MCF 10A (cell line): ENCODE data around the gene CCDC112. TPM values are rescaled to one million over a fixed set of nuclear protein-coding genes. Genes with fewer than 3 reads are reported as not detected.
A peak's percentile ranks its signal among the peaks of the same experiment; 100 is the strongest.

Experiments used
- Bru-seq: library from RNA; stranded (reverse); fragments of 400-500 nt; gene quantifications from one replicate; lab custom pipeline; 2021; lab: Mats Ljungman, UMichigan
- BruChase-seq, 2 experiments: library from RNA; stranded (reverse); fragments of 400-500 nt; gene quantifications; one replicate each; lab custom pipeline; 2021; lab: Mats Ljungman, UMichigan
- BruUV-seq: library from RNA; stranded (reverse); fragments of 400-500 nt; replicated peaks from 2 replicates; lab custom pipeline; 2021; lab: Mats Ljungman, UMichigan
- CTCF ChIA-PET: fragments of 300-600 bp; sonication (Branson Sonifier 250); formaldehyde crosslinking; extraction: SDS; loops from one replicate; lab custom pipeline; 2021; ENCODE audit warnings: antibody characterized with exemption, inconsistent platforms; lab: Yijun Ruan, JAX
- POLR2A ChIA-PET: fragments of 300-600, 350-650 bp; sonication (Branson Sonifier 250); formaldehyde crosslinking; extraction: SDS; loops from one replicate; lab custom pipeline; 2020; ENCODE audit warnings: antibody characterized with exemption, inconsistent platforms; lab: Yijun Ruan, JAX
- DNase-seq: peaks from one replicate; pipeline ENCODE4 v3.0.0-alpha.2; 2018; ENCODE audit not compliant: unreplicated experiment
- H3K27ac Mint-ChIP-seq: one replicate; pipeline ENCODE4 v1.8.0; 2022; ENCODE audit warnings: mild to moderate bottlenecking, low read depth, mixed read lengths; ENCODE audit not compliant: unreplicated experiment
- H3K27me3 Mint-ChIP-seq: one replicate; pipeline ENCODE4 v1.8.0; 2022; ENCODE audit warnings: mixed read lengths; ENCODE audit not compliant: insufficient read depth, unreplicated experiment
- H3K36me3 Mint-ChIP-seq: one replicate; pipeline ENCODE4 v1.8.0; 2022; ENCODE audit warnings: mild to moderate bottlenecking, moderate library complexity, mixed read lengths; ENCODE audit not compliant: insufficient read depth, unreplicated experiment
- H3K4me1 Mint-ChIP-seq: one replicate; pipeline ENCODE4 v1.8.0; 2022; ENCODE audit warnings: mixed read lengths; ENCODE audit not compliant: insufficient read depth, unreplicated experiment
- H3K4me3 Mint-ChIP-seq: one replicate; pipeline ENCODE4 v1.8.0; 2022; ENCODE audit warnings: mild to moderate bottlenecking, moderate library complexity, mixed read lengths; ENCODE audit not compliant: unreplicated experiment
- H3K9me3 Mint-ChIP-seq: one replicate; pipeline ENCODE4 v1.8.0; 2022; ENCODE audit warnings: mixed read lengths; ENCODE audit not compliant: unreplicated experiment
- intact Hi-C: fragments of 100-400 bp; cut with micrococcal nuclease; formaldehyde crosslinking; loops from 2 replicates; pipeline ENCODE4 v1.14.1; 2022
- long read RNA-seq: library from polyadenylated mRNA; stranded (forward); transcript quantifications from one replicate; pipeline ENCODE4 v2.0.0, GENCODE V29; 2022
- total RNA-seq: library from RNA; stranded (reverse); gene quantifications from 2 replicates; pipeline ENCODE4 v1.2.3, GENCODE V29; 2022
- TF ChIP-seq, protein P1 (sequence below): fragments of 200-600 bp; IDR thresholded peaks from one replicate; pipeline ENCODE4 v1.8.0; 2022; ENCODE audit warnings: antibody characterized with exemption, mild to moderate bottlenecking; ENCODE audit not compliant: unreplicated experiment

Gene CCDC112, protein sequence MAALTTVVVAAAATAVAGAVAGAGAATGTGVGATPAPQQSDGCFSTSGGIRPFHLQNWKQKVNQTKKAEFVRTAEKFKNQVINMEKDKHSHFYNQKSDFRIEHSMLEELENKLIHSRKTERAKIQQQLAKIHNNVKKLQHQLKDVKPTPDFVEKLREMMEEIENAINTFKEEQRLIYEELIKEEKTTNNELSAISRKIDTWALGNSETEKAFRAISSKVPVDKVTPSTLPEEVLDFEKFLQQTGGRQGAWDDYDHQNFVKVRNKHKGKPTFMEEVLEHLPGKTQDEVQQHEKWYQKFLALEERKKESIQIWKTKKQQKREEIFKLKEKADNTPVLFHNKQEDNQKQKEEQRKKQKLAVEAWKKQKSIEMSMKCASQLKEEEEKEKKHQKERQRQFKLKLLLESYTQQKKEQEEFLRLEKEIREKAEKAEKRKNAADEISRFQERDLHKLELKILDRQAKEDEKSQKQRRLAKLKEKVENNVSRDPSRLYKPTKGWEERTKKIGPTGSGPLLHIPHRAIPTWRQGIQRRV
- total RNA-seq (10.3 and 10.7 TPM in 2 replicates), Bru-seq, nascent RNA (percentile 61 among the genes with signal in this experiment), BruChase-seq, experiment 1, labeled RNA remaining after a 6-hour chase (percentile 62 among the genes with signal in this experiment), BruChase-seq, experiment 2, labeled RNA remaining after a 2-hour chase (percentile 53 among the genes with signal in this experiment)
- long read RNA-seq, transcript CCDC112-205 (9 exons, 2,145 nt): minor isoform, 5 of 29 reads
- long read RNA-seq, transcript CCDC112-201 (10 exons, 2,566 nt): major isoform, 19 of 29 reads
- long read RNA-seq, partial matches to known transcripts: 3 of 29 reads
- long read RNA-seq, other reads (novel, unspliced or antisense): 2 of 29 reads

DNA sequence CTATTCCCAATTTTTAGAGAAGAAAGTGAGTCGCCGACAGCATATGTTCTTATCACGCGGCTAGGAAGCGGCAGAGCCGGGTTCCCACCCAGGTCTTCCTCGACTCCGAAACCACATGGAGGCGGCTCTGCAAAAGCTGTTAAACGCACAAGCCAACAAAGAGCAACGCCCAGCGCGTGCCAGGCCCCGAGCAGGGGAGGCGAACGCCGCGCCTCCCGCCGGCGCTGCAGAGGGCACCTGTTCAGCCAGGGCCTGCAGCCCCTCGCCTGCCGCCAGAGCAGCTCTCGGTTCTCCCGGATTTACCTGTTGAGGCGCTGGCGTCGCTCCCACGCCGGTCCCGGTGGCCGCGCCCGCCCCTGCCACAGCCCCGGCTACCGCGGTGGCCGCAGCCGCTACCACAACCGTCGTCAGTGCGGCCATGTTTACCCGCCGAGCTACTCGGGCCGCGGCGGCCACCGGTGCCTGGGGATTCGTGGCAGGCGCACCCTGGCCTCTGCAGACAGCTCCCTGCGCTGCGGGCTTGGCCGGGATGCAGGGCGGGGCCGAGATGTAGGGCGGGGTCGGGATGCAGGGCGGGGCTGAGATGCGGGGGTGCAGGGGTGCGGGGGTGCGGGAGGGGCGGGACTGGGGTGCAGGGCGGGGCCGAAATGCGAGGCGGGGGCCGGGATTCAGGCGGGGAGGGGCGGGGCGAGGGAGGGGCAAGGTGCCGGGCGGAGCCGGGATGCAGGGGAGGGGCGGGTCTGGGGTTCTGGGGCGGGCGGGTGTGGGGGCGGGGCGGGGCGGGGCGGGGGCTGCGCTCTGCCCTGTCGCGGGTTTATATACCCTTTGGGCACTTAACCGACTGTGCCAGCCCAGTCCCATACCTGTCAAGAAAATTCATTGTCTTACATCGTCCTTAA is at the start of gene CCDC112:
Gene CCDC112, minus strand, starts transcription at position 531 of the 899 bp plus-strand sequence. Its CDS starts 111 bp downstream, at position 420.
- H3K27ac Mint-ChIP-seq: peak within 1 kb of the TSS; percentile 53
- no peaks in the 10 kb centered on the region for H3K36me3 Mint-ChIP-seq
- TF ChIP-seq, protein P1, sequence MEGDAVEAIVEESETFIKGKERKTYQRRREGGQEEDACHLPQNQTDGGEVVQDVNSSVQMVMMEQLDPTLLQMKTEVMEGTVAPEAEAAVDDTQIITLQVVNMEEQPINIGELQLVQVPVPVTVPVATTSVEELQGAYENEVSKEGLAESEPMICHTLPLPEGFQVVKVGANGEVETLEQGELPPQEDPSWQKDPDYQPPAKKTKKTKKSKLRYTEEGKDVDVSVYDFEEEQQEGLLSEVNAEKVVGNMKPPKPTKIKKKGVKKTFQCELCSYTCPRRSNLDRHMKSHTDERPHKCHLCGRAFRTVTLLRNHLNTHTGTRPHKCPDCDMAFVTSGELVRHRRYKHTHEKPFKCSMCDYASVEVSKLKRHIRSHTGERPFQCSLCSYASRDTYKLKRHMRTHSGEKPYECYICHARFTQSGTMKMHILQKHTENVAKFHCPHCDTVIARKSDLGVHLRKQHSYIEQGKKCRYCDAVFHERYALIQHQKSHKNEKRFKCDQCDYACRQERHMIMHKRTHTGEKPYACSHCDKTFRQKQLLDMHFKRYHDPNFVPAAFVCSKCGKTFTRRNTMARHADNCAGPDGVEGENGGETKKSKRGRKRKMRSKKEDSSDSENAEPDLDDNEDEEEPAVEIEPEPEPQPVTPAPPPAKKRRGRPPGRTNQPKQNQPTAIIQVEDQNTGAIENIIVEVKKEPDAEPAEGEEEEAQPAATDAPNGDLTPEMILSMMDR: no peak
- H3K27me3 Mint-ChIP-seq: no peaks in the 10 kb centered on the region
- peaks cover 17% of the 10 kb centered on the region for H3K4me1 Mint-ChIP-seq
- DNase-seq: peak; percentile 84
- ChIA-PET POLR2A (interaction anchor here (0.6 to 2.6 kb wide), 17 partner anchors 8 to 1890 kb away, joined by 3 to 19 read pairs (median 4); partner anchors contain the start of genes FEM1C, PGGT1B and TMED7), CTCF (interaction anchor here (0.7 to 2.2 kb wide), 8 partner anchors 9 to 279 kb away, joined by 3 to 14 read pairs (median 4); no protein-coding TSS in a partner anchor)
- no TSS peak for BruUV-seq
- H3K4me3 Mint-ChIP-seq: peak within 1 kb of the TSS; percentile 78
- H3K9me3 Mint-ChIP-seq: no peaks in the 10 kb centered on the region
- intact Hi-C loops: loop anchor here (1.0 kb wide), 1 partner anchor 198 kb away; no protein-coding TSS in a partner anchor

DNA sequence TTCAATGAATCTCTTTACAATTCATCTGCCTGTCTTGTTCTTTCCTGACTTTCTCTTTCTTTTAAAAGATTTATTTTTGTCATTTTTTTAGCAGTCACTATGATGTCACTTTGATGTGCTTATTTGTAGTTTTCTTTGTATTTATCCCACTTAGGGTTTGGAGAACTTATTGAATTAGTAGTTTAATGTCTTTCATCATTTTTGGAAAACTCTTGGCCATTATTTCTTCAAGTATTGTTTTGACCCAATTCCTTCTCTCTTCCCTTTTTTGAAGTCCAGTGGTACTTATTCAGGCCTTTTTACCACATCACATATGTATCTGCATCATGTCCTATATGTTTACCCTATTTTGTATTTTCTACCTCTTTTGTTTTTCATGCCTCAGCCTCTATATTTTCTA is 48.9 kb upstream of the CCDC112 start:
- TF ChIP-seq, protein P1: no peak
- CTCF ChIA-PET: no interaction called here
- Mint-ChIP-seq H3K36me3 (no peaks in the 10 kb centered on the region), H3K9me3 (peaks cover 9% of the 10 kb centered on the region), H3K4me3 (no peak overlapping the region), H3K27ac (no peak overlapping the region), H3K27me3 (no peaks in the 10 kb centered on the region), H3K4me1 (peaks cover 39% of the 10 kb centered on the region)
- no peak for DNase-seq
- intact Hi-C loops: no loop called here
- BruUV-seq: no TSS peak
- POLR2A ChIA-PET: interaction anchor here (0.6 kb wide), 1 partner anchor 12 kb away, joined by 3 read pairs; no protein-coding TSS in a partner anchor

DNA sequence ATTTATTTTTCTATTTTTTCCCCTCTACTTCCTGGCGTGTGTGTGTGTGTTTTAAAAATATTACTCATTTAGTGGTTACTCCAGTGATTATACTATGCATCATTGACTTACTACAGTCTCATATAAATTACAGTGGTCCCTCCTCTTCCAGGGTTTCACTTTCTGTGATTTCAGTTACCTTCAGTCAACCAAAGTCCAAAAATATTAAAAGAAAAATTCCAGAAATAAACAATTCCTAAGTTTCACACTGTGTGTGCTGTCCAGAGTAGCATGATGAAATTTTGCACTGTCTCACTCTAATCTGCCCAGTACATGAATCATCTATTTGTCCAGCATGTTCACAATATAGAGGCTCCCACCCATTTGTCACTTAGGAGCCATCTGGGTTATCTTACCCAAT is 47.4 kb upstream of the CCDC112 start:
- no peaks in the 10 kb centered on the region for H3K36me3 Mint-ChIP-seq
- ChIA-PET POLR2A (interaction anchor here (0.7 to 0.9 kb wide), 2 partner anchors 200 to 517 kb away, joined by 3 to 4 read pairs; no protein-coding TSS in a partner anchor), CTCF (interaction anchor here (1.9 kb wide), 1 partner anchor 230 kb away, joined by 6 read pairs; no protein-coding TSS in a partner anchor)
- peaks cover 9% of the 10 kb centered on the region for H3K9me3 Mint-ChIP-seq
- no TSS peak for BruUV-seq
- TF ChIP-seq, protein P1: no peak
- H3K27me3 Mint-ChIP-seq: no peaks in the 10 kb centered on the region
- no peak overlapping the region for H3K4me3 Mint-ChIP-seq
- intact Hi-C loops: no loop called here
- H3K4me1 Mint-ChIP-seq: peaks cover 25% of the 10 kb centered on the region
- H3K27ac Mint-ChIP-seq: peak overlapping the region; percentile 71
- DNase-seq: peak; percentile 54
